Right ventricle myocardium superior (tissue), 1 donor: Measurements from ENCODE around the gene LZTS3. TPM values are rescaled to one million over a fixed set of nuclear protein-coding genes. Genes with fewer than 3 reads are reported as not detected.
"Not testable (repeated sequence)": the region's sequence is repeated elsewhere in the genome, so short reads cannot be mapped to it uniquely, and the experiment has no call there.

Experiments used
- ATAC-seq: fragments of 200-7000 bp; cut with Tn5 transposase; one replicate; pipeline ENCODE4 v1.9.1; 2020; ENCODE audit warnings: mild to moderate bottlenecking; ENCODE audit not compliant: poor library complexity
- DNase-seq: peaks from one replicate; pipeline ENCODE4 v3.0.0-alpha.2; 2020
- intact Hi-C: fragments of 100-400 bp; cut with DNase I; formaldehyde crosslinking; loops from one replicate; pipeline ENCODE4 v1.11.2; 2022
- total RNA-seq: library from RNA; stranded (reverse); fragmentation: NEBNext Ultra II Directional; extraction: Animal tissue kit (Norgen Biotek cat#: 25700); gene quantifications from one replicate; pipeline ENCODE4 v1.2.1, GENCODE V29; 2021
- donor health status: DM: no; HTN: yes; CAD: no; lungs with severe emphysema.

Gene LZTS3
- total RNA-seq, 1 donor from 2014 or later = 18.3 TPM

DNA sequence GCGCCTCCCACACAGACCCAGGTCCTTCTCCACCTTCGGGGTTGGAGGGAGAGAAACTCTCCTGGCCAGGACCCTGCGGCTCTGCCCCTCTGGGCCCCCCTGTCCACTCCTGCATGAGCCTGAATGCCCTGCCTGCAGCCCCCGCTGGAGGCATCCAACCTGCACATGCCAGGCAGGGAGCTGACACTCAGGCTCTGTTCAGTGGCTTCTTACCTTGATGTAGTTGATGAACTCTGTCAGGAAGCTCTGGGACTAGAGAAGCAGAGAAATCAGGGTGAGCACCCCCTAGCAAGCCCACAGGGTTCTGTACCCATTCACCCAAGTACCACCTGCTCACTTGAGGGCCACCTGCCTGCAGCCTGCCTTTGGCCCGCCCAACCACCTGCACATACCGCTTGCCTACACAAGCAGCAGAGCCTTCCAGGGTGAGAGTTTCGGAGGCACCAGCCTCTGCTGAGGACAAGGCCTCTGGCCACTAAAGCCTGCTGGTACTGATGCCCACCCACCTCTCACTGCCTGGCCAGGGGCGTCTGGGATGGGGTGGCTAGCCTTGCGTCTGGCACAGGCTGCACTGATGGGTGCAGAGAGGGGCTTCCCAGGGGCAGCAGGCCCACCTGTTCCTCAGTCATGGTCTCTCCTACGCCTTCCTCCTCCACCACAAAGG, 21.4 kb upstream of the LZTS3 start:
- ATAC-seq (no peak), DNase-seq (no peak)
- intact Hi-C loops = no loop called here

DNA sequence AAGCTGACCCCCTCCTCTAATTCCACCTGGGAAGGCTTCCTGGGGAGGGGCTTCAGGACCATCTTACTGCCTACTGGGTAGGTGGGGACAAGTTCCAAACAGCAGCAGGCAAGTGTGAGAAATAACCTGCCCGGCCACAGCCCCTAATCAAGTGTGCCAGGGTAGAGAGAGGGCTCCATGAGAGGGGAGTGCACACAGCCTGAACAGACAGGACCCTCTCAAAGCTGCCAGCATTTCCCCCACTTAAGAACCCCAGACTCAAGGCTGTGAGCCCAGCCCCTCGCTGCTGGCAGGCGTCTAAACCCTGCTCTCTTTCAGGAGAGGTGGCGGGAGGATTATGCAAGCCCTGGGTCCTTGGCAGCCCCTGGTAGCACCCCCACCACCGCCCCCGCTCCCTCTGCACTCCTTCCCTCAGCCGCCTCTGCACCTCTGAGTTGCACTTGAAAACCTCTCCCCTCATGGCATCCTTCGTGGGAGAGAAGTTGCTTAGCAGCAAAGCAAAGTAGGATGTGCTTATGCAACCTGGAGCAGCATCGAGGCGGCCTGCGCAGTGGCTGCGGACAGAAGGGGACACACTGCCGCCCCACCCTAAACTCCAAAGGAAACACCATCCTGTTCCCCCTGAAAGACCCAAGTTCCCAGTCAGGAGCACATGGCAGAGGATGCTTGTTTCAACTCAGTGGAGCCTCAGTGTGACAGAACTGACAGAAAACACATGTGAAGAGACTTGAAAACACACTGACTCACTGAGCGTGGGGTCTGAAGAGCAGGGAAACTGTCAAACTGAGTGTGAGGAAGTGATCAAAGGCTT, 20.7 kb upstream of the LZTS3 start:
- no peak for DNase-seq
- intact Hi-C loops = no loop called here
- no peak for ATAC-seq

DNA sequence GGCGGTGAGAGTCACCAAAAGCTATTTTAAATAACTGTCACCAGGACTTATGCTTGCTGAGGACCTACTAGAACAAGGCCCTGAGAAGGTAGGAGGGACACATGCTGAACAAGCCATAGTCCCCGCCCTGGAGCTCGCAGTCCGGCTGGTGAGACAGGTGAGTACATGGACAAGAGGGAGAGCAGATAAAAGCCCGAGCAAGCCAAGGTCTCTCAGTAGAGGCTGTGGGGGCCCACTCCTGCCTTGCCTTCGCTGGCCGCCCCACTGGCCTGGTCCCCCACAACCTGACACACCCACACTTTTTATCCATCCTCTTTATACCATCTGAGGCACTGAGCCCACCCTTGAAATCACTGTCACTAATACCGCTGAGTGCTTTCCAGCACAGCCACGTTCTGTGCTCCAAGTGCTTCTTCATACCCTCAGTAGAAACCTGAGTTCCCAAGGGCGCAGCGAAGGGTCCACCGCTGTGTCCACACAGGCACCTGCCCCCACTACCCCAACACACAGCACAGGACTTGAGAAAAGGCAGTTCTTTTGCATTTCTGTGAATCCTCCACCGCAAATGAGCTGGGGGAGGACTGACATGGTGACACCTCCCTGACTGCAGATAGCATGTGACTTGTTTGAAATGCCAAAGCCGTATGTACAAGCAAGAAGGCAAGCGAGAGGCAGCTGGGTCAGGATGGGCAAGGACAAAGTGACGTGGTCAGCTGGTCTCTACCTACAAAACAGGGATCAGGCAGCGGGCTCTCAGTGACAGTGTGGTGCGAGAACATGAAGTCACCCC, 19.1 kb upstream of the LZTS3 start:
- ATAC-seq = no peak
- intact Hi-C loops = no loop called here
- DNase-seq = no peak

DNA sequence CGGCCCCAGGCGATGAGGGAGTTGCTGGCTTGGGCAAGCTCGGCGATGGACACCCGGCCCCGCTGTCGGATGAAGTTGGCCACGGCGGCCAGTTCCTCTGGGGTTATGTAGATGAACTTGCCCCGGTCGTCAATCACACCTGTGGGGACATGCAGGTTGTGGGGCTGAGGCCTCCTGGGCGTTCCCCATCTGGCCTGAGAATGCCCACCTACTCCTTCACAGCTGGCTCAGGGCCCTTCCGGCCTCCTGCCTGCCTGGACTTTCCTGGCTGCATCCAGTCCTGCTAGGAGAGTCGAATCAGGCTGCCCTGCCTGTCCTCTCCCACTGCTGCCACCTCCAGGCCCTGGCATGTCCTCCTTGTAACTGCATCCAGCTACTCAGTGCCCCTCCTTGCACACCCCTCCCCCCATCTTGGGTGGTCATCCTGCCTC, 17.3 kb upstream of the LZTS3 start:
- DNase-seq (no peak), ATAC-seq (no peak)
- intact Hi-C loops = no loop called here

DNA sequence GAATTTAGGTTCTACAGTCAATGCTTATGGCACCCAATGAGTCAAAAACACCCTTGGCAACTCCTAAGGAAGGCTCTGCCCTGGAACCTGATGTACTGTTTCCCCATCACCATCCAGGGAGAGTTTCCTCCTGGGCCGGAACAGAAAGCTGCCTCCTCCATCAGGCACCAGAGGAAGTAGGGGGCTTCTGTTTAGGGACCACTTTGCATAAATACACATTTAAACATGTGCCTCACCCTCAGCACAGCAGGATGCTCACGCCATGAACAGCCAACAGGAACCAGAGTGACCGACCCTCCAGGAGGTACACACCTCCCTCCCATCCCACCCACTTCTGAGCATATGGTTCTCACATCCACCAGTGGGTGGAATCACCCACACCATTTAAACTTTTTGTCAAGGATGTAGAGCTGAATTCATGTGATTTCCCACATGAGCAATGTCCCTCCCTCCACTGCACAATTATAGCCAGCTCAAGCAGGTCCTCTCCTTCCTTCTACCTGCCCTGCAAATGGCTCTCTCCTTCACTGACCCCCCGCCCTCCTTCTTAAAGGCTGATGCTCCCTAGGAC, 16.3 kb upstream of the LZTS3 start:
- no peak for DNase-seq
- ATAC-seq = no peak
- intact Hi-C loops = no loop called here

DNA sequence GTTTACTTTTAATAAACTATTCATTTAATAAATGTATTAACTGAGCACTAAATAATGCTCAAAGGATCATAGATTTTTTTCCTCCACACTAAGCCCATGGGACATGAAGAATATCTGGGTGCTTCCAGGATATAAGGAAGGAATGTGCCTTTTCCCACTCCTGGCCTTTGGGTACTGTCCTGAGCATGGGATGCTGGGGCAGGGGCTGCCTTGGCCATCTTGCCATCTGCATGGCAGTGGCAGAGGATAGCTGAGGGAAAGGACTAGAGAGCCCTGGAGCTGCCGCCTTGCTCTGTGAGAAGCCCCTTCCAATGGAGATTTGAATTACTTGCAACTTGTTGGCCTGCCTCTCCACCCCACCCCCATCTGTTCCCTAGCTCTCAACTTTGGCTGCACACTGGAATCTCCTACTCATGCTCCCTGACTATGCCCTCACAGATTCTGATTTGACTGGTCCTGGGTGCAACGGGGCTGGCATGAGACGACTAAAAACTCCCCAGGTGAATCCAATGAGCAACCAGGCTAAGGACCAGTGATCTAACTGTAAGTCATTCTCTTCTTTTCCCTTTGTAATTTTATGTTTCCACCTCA, 15.6 kb upstream of the LZTS3 start:
- no peak for ATAC-seq
- intact Hi-C loops = no loop called here
- DNase-seq = no peak

DNA sequence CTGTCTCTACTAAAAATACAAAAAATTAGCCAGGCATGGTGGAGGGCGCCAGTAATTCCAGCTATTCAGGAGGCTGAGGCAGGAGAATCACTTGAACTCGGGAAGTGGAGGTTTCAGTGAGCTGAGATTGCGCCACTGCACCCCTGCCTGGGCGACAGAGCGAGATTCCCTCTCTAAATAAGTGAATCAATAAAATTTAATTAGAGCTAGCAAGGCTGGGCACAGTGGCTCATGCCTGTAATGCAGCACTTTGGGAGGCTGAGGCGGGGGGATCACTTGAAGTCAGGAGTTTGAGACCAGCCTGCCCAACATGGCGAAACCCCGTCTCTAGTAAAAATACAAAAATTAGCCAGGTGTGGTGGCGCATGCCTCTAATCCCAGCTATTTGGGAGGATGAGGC, 14.5 kb upstream of the LZTS3 start:
- intact Hi-C loops, DNase-seq, ATAC-seq: not testable (repeated sequence)

DNA sequence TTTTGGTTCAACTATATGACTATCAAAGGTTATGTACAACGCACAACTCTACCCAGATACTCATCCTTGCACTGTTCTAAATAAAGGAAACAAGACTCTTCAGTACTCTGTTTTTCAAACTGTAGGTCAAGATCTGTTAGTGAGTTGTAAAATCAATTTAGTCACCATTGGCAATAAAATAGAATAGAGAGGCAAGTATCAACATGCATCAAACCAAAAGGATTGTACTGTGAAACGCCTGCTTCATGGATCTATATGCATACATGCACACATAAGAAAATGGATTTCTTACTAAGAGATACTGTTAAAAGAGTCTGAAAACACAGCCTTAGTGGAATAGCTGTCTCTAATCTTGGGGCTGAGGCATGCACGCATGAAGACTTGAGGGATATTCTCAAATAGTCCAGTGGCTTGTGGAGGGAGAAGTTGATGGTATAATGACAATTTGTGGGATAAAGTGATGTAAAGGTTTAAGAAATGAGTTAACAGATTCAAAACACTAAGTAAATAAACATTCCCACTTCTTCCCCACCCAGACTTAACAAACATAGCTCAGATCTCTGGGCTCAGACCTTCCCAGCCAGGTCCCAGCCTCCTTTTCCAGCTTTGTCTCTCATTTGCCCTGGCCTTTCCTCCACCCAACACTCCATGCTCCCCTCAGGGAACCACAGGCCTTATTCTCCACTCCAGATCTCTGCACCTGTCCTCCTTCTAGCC, 10.7 kb upstream of the LZTS3 start:
- intact Hi-C loops = no loop called here
- ATAC-seq (no peak), DNase-seq (no peak)

DNA sequence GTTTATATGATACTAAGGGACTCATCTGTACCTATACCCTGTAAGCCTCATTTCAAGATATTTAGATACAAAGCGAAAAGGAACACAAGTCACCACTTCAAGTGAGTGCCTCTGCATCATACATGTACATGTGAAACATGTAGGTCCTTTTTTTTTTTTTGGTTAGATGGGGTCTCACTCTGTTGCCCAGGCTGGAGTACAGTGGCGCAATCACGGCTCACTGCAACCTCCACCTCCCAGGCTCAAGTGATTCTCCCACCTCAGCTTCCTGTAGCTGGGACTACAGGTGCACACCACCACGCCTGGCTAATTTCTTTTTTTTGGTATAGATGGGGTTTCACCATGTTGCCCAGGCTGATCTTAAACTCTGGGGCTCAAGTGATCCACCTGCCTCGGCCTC, 9.1 kb upstream of the LZTS3 start:
- ATAC-seq, DNase-seq, intact Hi-C loops: not testable (repeated sequence)

DNA sequence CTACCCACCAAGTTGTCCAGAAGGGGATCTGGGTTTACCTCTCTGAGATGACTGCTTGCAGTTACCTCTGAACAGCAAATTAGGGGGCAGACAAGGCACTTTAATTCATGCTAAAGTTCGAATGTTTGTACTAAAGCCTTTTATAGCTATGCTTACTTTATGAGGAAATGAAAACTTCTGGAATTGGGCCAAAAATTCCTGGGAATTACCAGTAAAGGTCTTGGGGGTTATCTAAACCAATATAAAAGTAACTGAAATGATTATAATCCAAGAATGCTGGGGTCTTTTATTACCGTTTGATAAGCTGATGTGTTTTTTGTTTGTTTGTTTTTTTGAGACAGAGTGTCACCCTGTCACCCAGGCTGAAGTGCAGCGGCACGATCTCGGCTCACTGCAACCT, 7.9 kb upstream of the LZTS3 start:
- DNase-seq (no peak), ATAC-seq (no peak)
- intact Hi-C loops = no loop called here

DNA sequence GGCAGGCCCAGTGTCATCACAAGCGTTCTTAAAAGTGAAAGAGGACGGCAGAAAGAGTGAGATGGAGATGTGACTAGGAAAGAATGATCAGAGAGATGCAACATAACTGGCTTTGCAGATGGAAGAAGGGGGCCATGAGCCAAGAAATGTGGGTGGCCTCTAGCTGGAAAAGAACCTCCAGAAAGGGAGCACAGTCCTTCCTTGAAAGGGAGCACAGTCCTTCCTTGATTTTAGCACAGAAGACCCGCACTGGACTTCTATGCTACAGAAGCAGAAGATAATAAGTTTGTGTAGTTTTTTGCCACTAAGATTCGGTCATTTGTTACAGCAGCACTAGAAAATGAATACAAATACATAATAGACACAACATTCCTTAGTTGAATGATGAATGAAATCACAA, 7.0 kb upstream of the LZTS3 start:
- intact Hi-C loops = no loop called here
- ATAC-seq (no peak), DNase-seq (no peak)

DNA sequence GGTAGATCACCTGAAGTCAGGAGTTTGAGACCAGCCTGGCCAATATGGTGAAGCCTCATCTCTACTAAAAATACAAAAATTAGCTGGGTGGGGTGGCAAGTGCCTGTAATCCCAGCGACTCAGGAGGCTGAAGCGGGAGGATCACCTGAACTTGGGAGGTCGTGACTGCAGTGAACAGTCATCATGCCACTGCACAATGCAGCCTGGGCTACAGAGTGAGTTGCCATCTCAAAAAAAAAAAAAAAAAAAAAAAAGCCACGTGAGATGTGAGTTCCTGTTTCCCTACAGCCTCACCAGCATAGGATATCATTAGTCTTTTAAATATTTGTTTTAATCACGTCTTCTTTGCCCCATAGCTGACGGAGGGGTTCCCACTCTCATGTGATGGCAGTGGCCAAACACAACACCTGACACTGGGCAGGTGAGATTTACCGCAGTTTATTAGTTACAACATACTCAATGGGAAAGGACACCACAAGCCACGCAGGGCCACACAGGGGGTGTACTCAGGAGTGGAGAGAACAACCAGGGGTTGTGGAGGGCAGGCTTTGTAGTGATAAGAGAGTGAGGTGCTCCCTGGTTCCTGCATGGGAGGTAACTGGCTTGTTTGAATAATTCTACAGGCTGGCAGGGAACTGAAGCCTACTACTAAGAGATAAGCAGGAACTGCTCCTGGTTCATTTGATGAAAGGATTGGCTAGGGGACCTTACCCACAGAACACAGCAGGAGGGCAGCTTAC, 4.6 kb upstream of the LZTS3 start:
- intact Hi-C loops = no loop called here
- DNase-seq = no peak
- no peak for ATAC-seq

DNA sequence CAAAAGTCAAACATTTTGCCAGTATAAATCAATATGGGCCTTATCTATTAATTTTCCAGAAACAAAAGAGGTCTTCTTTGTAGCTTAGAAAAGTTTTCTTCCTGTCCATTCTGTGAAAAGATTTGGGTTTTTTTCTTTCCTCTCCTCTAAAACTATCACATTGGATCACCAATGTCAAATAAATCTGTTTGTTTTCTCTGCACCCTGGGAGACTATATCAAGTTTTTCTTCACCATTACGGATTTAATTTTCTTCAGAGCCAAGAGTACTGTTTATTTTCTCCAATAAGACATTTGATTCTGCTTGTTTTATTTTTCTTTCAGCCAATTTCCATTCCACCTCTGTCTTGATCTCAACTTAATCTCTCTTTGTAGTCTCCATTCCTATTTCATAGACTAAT, 1.9 kb upstream of the LZTS3 start:
- no peak for ATAC-seq
- no peak for DNase-seq
- intact Hi-C loops = no loop called here

DNA sequence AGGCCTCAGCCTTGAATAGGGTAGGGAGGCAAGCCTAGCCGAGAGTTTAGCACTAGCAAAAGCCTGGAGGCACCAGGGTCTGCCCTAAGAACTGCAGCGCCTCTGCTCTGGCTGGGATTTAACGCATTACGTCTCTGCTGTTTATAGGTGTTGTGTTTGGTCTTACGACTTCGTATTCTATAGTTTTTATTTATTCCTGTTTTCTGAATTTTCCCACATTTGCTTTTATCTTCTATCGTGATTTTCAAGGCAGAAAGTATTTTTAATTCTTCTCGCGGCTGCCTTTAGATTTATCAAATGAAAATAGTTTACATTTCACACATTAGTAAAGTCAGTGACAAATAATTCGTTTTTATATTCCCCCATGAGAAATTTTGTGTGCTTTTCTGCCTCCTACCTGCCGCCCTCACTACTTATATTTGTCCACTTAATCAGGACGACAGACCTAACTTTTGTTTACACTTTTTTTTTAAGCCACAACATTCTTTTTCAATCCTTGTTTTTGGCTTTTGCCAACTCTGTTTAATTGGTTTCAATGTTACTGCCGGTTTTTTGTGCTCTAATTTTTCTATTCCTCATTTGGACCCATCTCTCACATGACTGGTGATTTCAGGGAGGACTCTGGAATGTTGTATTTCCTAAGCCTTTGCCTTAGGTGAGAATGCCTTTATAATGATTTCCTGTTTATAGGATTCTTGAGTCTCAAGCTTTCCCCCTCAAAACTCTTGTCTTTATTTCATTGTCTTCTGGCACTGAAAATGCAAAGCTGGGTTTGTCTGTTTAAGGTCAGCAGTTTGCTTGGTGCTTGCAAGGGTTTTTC, 1.3 kb upstream of the LZTS3 start:
- intact Hi-C loops = no loop called here
- ATAC-seq = no peak
- no peak for DNase-seq

DNA sequence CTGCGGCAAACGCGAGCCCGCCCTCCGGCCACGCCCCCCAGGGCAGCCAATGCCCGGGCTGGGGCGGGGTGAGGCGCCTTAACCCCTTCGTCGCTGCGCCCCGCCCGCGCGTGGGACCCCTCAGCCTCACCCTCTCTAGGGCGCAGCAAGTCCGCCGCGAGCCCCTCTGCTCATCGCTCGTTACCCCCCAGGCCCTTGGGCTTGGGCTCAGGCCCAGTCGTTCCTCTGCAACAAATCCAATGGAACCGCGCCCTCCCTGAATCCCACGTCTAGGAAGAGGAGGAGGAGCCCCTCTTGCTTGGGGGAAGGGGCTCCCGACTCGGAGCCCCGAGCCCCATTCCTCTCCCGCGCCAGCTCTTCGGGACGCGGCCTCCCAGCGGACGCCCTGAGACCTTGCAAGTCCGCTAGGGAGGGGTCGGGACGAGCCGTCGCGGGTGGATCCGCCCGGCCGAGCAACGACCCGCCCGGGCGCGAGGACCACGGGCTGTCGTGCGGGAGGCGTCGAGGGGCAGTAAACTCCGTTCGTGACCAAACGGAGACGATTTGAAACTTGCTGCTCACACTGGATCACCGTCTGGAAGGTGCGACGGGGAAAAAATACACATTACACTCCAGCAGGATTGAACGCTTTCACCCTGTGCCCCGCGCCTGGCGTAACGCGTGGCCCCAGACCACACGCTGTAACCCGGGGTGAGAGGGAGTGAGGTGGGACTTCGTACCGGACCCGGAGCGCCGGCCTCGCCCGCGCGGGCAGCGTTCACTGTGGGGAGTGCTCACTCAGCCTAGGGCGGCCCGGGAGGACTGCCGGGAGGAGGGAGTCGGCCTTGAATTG, 477 bp upstream of the LZTS3 start:
- DNase-seq (peak; percentile 95), ATAC-seq (peak; percentile 97)
- intact Hi-C loops = no loop called here
